NCI-H345 treated with DMSO at 0.1 percent for 48 hours (cell line): ENCODE data around the gene ATF7IP2.
"Not testable (repeated sequence)": the region's sequence is repeated elsewhere in the genome, so short reads cannot be mapped to it uniquely, and the experiment has no call there.

Experiments used
- DNase-seq: peaks from one replicate; lab custom pipeline; 2025; ENCODE audit not compliant: unreplicated experiment; lab: John Stamatoyannopoulos, UW

ATF7IP2 gene

DNA sequence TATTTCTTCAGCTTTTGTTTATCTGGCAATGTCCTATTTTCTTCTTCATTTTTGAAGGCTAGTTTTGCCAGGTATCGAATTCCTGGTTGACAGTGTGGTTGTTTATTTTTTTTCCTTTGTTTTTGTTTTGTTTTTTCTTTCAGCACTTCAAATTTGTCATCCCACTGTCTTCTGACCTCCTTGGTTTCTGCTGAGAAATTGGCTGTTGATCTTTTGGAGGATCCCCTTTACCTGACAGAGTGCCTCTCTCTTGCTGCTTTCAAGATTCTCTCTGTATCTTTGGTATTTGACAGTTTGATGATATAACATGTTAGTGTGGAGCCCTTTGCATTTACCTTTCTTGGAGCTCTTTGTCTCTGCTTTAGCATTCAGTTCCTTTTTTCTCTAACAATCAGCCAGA lies 9.6 kb upstream of the ATF7IP2 start:
- no peak for DNase-seq

- no peak for DNase-seq
These were observed 2.2 kb upstream of the ATF7IP2 start for GRCh38 chr16:10383626-10384025.

- no peak for DNase-seq
These were observed 748 bp downstream of the ATF7IP2 start for GRCh38 chr16:10386517-10387100.

- DNase-seq = no peak
These were observed 1.3 kb downstream of the ATF7IP2 start for GRCh38 chr16:10387188-10387617.

GRCh38 chr16:10388988-10389387 lies 3.1 kb downstream of the ATF7IP2 start:
- no peak for DNase-seq

- no peak for DNase-seq
These were observed 4.5 kb downstream of the ATF7IP2 start for GRCh38 chr16:10390330-10390729.

DNA sequence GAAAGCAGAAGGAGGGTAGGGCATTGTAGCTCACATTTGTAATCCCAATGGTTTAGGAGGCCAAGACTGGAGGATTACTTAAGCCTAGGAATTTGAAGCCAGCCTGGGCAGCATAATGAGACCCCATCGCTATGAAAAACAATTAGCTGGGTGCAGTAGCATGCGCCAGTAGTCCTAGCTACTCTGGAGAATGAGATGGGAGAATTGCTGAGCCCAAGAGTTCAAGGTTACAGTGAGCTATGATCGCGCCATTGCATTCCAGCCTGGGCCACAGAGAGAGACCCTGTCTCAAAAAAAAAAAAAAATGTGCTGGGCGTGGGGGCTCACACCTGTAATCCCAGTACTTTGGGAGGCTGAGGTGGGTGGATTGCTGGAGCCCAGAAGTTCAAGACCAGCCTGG lies 5.0 kb downstream of the ATF7IP2 start:
- DNase-seq = no peak

DNA sequence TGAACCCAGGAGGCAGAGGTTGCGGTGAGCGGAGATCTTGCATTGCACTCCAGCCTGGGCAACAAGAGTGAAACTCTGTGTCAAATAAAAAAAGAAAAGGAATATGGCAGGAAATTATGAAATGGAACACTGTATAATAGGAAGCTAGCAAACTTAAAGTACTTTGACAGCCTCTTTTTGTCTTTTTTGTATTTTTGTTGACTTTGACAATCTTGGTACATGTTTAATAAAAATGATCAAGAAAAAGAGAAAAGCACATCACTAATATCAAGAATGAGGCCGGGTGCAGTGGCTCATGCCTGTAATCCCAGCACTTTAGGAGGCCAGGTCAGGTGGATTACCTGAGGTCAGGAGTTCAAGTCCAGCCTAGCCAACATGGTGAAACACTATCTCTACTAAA lies 5.5 kb downstream of the ATF7IP2 start:
- no peak for DNase-seq

GRCh38 chr16:10402975-10403374 lies 17.1 kb downstream of the ATF7IP2 start:
- DNase-seq = no peak

GRCh38 chr16:10405386-10405939 lies 19.6 kb downstream of the ATF7IP2 start:
- no peak for DNase-seq

DNA sequence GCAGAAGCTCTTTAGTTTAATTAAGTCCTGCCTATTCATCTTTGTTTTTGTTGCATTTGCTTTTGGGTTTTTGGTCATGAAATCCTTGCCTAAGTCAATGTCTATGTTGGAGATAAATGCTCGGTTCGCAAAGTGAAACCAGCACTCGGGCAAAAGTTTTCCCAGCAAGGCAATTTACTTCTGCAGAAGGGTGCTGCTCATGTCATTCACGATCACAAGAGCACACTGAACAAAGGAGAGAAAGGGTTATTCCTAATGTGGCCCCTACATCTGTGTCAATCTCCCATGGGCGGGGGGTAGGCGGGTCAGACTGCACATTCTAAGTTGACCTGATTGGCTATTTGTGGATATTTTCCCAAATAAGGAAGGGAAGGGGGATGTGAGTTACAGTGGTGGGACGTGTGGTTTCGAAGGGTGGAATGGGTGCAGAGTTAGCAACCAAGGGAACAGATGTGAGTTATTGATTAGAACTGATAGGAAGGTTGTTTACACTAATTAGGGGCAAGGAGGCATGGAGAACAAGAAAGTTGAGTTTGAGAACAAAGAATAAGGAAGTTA lies 23.0 kb downstream of the ATF7IP2 start:
- no peak for DNase-seq

- not testable (repeated sequence) for DNase-seq
These were observed 23.9 kb downstream of the ATF7IP2 start for GRCh38 chr16:10409713-10410112.

GRCh38 chr16:10410469-10410868 lies 24.6 kb downstream of the ATF7IP2 start:
- DNase-seq = no peak

DNA sequence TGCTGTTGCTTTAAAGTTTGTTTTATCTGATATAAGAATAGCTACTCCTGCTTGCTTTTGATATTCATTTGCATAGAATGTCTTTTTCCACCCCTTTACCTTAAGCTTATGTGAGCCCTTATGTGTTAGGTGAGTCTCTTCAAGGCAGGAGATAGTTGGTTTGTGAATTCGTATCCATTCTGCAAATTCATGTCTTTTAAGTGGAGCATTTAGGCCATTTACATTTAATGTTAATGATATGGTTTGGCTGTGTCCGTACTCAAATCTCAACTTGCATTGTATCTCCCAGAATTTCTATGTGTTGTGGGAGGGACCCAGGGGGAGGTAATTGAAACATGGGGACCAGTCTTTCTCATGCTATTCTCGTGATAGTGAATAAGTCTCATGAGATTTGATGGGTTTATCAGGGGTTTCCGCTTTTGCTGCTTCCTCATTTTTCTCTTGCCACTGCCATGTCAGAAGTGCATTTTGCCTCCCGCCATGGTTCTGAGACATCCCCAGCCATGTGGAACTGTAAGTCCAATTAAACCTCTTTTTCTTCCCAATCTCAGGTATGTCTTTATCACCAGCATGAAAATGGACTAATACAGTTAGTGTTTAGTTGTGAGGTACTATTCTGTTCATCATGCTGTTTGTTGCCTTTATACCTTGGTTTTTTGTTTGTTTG lies 27.2 kb downstream of the ATF7IP2 start:
- no peak for DNase-seq

- DNase-seq = not testable (repeated sequence)
These were observed 32.3 kb downstream of the ATF7IP2 start for GRCh38 chr16:10418204-10418603.

GRCh38 chr16:10419701-10420100 lies 33.8 kb downstream of the ATF7IP2 start:
- no peak for DNase-seq

DNA sequence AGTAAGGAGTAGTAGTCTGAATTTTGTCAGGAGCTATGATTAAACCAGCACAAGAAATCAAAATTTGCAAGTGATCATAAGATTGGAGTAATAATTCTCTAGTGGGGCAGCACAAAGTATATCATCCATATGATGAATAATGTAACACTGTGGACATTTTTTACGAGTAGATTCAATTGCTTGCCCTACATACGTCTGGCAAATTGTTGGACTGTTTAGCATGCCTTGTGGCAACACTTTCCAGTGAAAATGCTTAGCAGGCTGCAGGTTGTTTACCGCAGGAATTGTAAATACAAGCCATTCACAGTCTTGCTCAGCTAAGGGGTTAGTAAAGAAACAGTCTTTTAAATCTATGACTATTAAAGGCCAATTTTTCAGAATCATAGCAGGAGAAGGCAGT lies 35.7 kb downstream of the ATF7IP2 start:
- no peak for DNase-seq

DNA sequence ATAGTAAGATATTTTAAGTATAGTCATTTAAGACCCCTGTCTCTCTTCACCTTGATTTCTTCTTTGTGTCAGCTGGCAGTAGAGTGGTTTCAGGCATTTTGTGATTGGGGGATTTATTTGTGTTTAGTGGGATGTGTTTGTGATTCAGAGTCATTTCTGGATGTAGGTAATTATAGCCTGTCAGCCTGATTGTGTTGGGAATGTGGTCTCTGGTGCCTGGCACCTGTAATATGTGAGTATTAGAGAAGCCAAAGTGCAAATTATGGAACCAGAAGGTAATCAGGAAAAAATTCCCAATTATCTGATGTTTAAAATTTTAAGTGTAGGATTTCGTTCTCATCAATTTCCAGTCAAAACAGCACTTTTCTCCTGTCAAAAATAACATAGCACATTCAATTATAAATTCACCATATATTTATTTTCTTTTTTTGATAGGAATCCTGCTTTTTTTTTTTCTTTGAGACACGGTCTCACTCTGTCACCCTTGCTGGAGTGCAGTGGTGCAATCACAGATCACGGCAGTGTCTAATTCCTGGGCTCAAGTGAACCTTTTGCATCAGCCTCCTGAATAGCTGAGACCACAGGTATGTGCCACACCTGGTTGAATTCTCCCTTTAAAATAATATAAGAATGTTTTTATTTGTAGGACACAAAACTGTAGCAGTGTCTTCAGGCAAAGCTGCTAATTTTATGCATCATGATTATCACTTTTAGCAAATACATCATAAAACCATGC lies 42.7 kb downstream of the ATF7IP2 start:
- DNase-seq = no peak

DNA sequence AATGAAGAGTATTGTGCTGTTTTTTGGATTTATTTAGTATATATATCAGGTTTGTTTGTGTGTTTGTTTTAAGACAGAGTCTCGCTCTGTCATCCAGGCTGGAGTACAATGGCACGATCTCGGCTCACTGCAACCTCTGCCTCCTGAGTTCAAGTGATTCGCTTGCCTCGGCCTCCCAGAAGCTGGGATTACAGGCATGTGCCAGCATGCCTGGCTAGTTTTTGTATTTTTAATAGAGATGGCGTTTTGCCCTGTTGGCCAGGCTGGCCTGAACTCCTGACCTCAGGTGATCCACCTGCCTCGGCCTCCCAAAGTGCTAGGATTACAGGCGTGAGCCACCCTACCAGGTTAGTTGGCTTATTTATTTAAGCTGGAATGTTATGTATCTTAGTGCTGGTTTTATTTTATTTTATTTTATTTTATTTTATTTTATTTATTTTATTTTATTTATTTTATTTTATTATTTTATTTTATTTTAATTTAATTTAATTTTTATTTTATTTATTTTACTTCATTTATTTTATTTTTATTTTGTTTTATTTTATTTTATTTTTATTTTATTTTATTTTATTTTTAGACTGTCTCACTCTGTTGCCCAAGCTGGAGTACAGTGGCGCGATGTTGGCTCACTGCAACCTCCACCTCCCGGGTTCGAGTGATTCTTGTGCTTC lies 43.6 kb downstream of the ATF7IP2 start:
- DNase-seq = not testable (repeated sequence)

DNA sequence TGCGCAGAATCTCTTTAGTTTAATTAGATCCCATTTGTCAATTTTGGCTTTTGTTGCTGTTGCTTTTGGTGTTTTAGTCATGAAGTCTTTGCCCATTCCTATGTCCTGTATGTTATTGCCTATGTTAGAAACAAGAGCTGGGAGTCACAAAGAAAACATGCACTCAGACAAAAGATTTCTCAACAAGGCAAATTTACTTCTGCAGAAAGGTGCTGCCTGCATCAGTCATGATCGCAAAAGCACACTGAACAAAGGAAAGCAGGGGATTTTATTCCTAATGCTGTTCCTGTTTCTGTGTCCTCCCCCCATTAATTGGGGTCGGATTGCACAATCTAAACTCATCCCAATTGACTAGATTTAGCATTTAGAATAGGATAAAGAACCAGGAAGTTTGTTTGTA lies 55.9 kb downstream of the ATF7IP2 start:
- no peak for DNase-seq

DNA sequence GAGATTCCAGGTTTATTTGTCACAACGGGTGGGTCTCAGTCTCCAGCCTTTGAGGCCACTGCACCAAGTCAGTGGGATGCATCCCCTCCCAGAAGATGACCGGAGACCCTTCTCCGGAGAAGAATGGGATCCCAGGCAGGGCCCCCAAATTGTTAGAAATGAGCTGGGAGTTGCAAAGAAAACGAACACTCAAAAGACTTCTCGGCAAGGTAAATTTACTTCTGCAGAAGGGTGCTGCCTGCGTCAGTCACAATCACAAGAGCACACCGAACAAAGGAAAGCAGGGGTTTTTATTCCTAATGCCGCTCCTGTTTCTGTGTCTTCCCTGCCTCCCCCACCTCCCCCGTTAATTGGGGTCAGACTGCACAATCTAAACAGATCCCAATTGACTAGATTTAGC lies 61.4 kb downstream of the ATF7IP2 start:
- no peak for DNase-seq
